UCSD-AML1 (cell line): Measurements from ENCODE around the gene KSR1.
A peak's percentile ranks its signal among the peaks of the same experiment; 100 is the strongest.
"Not testable (repeated sequence)": the region's sequence is repeated elsewhere in the genome, so short reads cannot be mapped to it uniquely, and the experiment has no call there.

Experiments used
- DNase-seq: peaks from one replicate; lab custom pipeline; 2025; ENCODE audit not compliant: unreplicated experiment; lab: John Stamatoyannopoulos, UW

KSR1 gene

DNA sequence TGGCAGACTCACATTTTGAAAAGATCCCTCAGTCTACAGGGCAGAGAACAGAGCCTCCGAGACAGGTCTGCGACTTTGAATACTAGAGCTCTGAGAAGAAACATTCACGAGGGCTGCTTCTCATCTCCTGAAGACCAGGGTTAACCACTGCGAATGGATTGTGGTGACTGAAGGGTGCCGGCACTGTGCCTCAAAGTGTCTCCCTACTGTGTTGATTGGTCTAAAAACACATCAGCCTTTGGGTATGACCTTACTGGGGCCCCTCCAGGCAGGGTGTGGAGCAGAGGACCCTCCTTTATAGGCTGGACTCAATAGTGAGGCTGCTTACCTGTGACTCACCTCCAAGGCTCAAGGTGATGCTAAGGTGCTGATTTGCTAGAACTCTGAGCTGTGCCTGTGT is 172.1 kb downstream of the KSR1 start:
- DNase-seq, result no peak

DNA sequence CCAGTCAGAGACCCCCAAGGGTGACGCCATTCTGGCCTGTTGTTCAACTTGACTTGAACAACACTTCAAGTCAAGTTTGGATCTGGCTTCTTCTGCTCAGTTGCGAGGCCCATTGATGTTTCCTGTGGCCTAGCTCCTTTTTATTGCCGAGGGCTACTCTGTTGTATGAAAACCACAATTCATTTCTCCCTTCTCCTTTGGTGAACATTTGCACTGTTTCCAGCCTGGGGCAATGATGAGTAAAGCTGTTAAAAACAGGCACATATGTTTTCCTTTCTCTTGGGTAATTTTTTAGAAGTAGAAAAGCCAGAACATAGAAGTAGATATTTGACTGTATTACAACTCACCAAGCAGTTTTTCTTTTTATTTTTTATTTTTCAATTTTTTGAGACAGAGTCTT is 173.0 kb downstream of the KSR1 start:
- DNase-seq, result not testable (repeated sequence)

DNA sequence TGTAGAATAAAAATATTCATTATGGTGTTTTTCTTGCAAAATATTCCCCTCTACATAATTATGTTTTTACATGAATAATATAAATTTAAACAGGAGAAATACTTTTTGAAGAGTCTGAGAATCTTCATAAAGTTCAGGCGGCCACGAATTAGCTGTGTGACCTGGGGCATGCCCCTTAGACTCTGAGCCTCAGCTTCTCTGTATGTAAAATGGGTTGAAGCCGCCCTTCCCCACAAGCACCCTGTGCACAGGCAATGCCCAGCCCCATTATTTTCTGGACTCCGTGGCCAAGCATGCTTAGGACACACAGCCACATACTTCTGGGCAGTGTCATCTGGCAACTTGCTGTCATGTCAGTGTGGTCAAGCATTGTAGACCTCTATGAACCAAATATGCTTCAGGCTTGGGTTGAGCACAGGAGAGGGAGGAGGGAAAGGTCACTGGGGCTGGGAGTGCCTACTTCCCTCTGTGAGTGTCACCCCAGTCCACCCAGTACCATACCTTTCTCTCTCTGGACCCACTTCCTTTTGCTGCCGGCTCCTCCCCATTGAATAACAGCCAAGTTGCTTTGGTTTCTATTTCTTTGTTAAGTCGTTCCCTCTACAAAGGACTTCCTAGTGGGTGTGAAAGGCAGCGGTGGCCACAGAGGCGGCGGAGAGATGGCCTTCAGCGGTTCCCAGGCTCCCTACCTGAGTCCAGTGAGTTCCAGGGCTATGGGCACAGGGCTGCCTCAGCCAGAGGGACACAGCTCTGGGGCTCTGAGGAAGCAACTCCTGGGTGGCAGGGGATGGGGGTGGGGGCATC is 174.6 kb downstream of the KSR1 start, which contains the start of gene LGALS9:
Gene LGALS9 (plus strand): TSS at position 582 of the 804 bp plus-strand sequence. CDS start 78 bp downstream, at position 660.
- DNase-seq, result peak; percentile 64

DNA sequence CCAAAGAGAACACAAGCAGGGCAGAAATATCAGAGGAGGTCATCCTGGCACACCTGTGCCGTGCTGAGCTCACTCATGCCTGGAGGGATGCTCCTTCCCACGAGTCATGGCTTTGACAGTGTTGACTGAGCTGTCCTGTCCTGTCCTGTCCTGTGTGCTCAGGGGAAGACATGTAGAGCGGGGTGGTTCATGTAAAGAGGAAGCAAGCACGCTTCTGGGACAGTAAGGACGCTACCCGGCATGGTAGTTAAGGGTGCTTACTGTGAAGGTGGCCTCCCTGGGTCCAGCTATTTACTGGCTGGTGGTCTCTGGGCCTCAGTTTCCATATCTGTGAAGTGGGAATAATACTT is 175.1 kb downstream of the KSR1 start:
- DNase-seq, result peak; percentile 64

DNA sequence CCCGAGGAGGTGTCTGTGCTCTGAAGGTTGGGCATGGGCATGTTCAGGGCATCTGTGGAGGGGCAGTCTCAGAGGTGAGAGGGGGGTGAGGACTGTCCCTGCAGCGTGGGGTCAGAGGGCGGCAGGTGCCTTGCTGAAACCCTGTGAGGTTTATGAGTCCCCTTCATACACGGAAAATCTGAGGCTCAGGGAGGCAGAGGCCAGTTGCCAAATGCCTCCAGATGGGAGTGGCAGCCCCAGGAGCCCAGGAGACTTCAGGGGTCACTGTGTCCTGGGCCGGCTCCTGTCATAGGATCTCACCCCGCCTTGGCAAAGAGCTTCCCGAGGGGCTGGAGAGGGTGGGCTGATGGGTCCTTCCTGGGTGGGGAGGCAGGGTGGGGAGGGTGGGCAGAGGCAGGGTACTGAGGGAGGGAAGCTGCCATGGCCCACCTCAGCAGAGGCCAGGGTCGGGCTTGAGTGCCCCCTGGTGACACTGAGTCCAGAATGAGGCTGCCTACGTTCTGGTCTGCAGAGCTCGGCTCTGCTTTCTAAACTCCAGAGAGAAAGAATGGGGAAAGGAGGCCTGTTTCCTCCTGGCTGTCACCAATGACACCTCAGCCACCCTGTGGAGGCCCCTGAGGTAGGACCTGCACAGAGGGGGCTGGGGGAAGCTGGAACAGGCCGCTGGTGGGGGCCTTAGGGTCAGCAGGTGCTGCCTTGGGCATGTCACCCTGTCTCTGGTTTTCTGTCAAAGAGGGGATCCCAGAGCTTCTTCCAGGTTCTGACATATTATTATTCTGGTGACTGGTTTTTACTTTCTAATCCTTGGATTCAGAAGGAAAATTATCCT is 175.9 kb downstream of the KSR1 start:
- DNase-seq, result peak; percentile 41

DNA sequence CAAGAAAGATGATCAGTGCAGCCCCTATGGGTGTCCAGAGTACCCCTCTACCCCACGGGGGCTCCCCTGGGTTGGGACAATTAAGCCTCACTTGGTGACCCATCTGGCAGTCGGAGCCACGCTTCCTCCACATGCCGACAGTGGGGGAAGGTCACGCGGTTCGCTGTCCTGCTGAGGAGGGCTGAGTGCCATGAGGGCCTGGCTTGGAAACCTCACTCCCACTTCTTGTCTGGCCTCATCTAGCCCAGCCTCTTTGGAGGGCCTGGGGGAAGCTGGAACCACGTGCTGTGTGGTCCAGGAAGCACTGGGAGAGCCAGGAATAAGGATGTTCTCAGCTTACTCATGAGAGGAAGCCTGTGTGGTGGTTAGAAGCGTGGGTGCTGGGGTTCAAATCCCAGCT is 176.5 kb downstream of the KSR1 start:
- peak; percentile 78 for DNase-seq

DNA sequence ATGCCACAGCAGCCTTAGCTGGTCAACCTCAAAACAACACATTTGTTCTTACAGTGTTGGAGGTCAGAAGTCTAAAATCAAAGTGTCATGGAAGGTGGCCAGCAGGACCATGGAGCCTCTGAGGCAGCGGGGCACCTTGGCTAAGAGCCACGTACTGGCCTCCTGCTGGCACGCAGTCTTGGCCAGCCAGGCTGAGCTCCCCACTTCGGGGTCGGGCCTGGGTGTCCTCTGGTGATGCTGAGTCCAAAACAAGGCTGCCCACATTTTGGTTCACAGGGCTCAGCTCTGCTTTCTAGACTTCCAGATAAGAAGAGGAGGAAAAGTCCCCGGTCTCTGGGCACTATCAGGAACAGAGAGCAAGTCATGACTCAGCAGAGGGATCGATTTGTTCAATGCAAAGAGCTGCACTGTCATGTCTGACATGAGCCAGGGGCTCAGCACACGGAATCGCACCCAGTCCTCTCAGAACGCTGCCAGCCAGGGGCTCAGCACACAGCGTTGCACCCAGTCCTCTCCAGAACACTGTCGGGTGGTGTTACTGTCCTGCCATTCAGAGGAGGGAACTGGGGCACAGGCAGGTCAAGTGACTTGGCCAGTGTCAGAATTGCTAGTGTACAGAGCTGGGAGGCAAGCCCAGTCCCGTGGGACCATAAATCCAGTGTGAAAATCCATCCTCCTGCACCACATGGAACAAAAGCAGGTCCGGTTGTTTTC is 177.2 kb downstream of the KSR1 start:
- no peak for DNase-seq

DNA sequence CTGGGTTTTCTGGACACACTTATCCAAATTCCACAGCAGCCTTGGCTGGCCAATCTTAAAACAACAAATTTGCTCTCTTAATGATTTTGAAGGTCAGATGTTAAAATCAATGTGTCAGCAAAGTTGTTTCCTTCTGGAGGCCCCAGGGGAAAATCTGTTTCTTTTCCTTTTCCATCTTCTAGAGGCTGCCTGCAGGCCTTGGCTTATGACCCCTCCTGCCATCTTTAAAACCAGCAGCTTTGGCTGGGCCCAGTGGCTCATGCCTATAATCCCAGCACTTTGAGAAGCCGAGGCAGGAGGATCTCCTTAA is 177.7 kb downstream of the KSR1 start:
- DNase-seq, result no peak

DNA sequence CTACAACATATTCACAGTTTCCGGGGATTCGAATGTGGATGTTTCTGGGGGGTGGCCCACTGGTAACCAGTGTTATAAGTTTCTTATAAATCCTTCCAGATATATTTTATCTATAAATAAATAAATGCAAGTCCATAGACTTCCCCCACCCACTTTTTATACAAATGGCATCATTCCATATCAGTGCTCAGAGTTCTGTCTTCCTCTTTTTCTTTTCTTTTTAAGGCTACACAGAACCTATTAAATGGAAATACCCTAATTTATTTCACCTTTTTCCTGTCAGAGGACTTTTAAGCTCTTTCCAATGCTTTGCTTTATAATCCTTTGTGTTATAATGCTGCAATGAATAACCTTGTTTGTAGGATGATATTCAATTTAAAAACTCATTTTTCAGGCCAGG is 178.5 kb downstream of the KSR1 start:
- DNase-seq, result no peak

DNA sequence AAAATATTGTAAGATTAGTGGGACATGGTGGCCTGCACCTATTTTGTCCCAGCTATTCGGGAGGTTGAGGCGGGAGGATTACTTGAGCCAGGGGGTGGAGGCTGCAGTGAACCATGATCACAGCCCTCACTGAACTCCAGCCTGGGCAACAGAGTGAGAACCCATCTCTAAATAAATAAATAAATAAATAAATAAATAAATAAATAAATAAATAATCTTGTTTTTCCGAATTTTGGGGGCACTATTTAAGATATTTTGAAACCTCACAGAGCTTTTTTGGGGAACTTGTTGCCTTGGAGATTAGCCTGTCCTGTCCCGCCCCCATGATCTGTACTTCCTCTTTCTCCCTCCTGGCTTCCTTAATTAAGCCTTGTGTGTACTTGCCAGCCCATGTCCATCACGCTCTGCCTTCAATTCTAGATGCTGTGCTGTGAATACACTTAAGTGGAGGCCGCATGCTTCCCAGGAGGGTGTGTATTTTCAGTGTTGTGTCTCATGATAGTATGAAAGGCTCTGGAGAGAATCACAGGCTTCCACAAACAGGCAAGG is 179.1 kb downstream of the KSR1 start:
- DNase-seq, result peak; percentile 44

DNA sequence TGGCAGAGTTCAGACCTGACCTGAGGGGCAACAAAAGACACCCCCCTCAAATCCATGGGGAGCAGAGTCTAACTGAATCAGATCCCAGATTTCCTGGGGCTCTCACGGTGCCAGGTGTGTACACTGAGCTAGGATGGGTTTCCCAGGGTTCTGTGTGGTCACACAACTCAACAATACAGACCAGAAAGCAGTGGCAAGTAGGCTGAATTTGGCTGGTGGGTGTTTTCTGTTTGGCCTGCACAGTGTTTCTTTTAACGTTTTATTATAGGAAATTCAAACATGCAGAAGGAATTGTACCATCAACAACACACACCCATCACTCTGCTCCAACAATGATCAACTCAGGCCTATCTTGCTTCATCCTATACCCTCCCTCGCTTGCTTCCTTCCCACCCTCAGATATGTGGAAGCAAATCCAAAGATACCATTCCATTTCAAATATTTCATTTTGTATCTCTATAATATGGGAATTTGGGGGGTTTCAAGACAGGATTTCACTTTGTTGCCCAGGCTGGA is 179.8 kb downstream of the KSR1 start:
- not testable (repeated sequence) for DNase-seq

DNA sequence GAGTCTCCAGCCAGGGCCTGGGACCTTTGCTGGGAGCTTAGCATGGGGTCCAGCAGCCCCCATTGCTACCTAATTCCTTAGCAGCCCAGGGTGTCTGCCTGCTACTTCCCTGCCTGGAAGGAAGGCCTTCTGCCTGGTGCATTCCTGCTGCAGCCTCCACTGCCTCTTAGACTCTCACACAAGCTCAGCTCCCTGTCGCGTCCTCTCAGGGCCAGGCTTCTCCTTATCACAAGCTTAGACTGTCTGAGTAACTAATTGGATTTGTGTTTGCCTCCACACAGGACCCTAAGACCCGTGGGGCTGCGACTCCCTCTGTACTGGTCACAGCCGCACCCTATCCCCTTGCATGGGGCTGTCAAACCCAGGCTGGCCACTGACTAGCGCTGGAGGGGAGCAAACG is 181.6 kb downstream of the KSR1 start:
- not testable (repeated sequence) for DNase-seq

DNA sequence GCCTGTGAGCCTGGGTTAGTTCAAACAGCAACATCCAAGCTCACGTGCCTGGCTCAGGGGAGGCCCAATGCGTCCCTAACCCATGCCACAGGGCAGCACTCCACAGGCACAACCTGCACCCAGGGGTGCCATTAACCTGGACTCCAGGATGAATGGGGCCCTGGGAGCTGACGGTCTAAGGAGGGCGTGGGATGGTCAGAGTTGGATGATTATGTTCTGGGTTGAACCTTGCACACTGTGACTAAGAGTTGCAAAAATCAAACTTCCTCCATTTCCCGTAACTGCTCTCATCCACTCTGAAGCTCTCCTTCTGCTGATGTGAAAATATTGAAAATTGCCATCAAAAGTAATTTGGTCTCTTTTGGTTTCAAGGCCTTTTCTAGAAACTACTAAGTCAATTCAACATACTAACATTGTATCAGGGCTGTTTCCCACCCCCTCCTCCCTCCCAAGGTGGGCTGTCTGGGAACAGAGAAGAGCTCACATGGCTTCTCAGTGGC is 182.2 kb downstream of the KSR1 start:
- DNase-seq, result not testable (repeated sequence)

DNA sequence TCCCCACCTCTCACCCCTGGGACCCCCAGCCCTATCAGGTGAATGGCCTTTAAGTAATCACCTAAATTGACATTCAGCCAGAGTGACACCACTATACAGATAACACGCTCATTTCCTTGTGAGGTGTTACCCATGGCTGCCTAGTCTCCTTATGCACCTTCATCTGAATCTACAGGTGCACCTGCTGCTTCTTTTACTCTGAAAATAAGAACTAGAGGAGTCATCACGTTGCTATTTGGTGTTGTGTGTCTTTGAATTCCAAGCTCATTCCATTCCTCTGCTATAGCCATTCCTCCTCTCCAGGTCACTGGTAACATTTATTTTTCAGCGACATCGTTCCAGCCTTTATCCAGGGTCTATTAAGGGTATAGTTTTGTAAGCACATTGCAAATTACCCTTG is 184.5 kb downstream of the KSR1 start:
- DNase-seq, result no peak

DNA sequence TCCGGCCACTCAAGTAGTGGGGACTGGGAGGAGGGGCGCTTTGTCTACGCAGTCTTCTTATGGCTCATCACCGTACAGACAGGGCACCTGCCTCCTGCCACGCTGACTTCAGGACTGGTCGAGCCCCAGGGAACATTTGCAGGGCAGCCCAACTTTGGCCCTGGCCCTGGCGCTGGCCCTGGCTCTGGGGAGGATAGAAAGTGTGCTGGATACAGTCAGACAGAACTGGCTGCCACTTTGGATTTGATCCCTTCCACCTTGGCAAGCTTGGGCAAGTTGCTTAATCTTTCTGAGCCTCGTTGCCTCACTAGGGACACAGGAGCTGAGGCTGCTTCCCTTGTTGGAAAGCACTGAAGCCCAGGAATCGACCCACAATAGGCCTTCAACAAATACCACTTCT is 188.3 kb downstream of the KSR1 start:
- no peak for DNase-seq

DNA sequence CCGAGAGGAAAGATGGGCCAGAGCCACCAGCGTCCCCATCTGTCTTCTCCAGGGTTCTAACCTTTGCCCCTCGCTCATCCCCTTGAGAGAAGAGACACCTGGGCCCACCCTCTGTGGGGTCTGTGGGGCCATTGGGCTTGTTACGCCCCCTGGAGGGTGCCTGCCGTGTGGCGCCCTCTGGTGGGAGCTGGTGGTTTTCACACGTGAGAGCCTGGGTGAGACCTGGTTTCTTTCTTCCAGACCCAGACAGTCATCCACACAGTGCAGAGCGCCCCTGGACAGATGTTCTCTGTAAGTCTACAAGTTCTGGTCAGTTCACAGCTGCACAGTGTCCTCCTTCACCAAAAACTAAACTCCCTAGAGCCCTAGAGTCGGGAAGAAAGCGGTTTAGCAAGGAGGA is 189.4 kb downstream of the KSR1 start:
- not testable (repeated sequence) for DNase-seq

DNA sequence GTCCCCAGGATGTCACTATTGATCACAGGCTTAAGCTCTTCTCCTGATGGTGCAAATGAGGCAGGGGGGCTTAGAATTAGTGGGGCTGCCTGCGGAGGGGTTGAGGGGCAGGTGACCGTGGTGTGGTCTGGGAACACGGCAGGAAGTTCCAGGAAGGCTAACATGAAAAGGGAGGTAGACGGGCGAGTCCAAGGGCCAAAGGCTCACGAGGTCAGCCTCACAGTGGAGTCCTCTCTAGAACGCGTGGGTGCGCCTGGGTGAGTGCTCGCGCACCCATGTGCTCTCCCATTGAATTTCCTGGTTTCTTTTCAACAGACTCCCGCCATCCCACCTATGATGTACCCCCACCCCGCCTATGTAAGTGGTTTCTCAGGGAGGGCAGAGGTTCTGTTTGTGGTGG is 190.0 kb downstream of the KSR1 start:
- no peak for DNase-seq

DNA sequence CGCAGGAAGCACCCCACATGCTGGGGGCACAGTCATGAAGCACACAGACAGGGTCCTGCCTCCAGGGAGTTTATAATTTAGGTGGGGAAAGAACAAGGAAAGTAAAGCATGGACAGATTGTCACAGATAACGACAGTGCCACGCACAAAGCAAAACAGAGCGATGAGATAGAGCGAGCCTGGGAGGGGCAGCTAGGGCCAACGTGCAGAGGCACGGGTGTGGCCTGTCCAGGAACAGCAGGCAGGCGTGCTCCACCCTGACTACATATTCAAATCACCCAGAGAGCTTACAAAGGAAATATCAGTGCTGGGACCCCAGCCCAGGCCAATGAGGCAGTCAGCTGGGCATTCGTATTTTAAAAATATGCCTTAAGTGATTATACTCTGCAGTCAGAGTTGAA is 191.5 kb downstream of the KSR1 start:
- no peak for DNase-seq

DNA sequence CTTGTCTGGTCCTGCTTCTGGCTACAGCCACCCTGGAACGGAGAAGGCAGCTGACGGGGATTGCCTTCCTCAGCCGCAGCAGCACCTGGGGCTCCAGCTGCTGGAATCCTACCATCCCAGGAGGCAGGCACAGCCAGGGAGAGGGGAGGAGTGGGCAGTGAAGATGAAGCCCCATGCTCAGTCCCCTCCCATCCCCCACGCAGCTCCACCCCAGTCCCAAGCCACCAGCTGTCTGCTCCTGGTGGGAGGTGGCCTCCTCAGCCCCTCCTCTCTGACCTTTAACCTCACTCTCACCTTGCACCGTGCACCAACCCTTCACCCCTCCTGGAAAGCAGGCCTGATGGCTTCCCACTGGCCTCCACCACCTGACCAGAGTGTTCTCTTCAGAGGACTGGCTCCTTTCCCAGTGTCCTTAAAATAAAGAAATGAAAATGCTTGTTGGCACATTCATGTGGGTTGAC is 192.9 kb downstream of the KSR1 start:
- not testable (repeated sequence) for DNase-seq

DNA sequence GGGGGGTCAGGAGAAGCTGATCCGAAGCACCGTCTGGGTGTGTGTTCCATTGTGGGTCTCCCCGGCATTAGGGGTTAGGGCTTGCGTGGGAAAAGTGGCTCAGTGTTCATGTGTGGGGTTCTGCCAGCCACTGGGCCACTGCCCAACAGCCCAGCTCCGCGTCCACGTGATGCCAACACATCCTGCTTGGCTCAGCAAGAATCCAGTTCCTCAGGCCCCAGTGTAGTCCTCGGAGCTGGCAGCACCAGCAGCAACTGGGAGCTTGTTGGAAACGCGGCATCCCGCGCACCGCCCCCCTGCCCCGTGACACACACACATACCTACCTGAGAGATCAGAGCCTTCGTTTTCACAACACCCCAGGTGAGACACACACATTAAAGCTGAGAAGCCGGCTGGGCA is 193.7 kb downstream of the KSR1 start:
- no peak for DNase-seq

DNA sequence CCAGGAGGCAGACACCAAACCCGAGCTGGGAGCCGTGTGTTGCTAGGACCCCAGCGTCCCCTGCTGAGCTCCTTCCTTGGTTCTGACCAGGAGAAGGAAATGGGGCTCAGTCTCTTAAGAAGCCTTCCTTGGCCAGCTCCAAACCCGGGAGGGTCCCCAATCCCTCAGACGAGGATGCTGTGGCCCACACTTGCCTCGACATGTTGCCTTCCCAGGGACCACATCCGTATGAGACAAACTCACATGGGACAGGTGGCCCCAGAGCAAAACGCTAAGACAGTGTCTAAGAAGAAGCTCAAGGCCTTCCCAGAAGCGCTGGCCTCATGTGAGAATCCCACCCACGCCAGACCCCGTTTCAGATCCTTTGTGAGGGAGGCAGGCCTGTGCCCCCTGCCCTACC is 194.6 kb downstream of the KSR1 start:
- no peak for DNase-seq
